GM19468 (cell line): Measurements from ENCODE around the gene RAD51B.
"Not testable (repeated sequence)": the region's sequence is repeated elsewhere in the genome, so short reads cannot be mapped to it uniquely, and the experiment has no call there.

Experiments used
- ATAC-seq: cut with Tn5 transposase; IDR thresholded peaks from one replicate; pipeline ENCODE4 v1.9.1; 2021; ENCODE audit warnings: mild to moderate bottlenecking, moderate library complexity, moderate number of reproducible peaks; ENCODE audit not compliant: unreplicated experiment; ENCODE audit errors: extremely low read depth

The RAD51B gene

DNA sequence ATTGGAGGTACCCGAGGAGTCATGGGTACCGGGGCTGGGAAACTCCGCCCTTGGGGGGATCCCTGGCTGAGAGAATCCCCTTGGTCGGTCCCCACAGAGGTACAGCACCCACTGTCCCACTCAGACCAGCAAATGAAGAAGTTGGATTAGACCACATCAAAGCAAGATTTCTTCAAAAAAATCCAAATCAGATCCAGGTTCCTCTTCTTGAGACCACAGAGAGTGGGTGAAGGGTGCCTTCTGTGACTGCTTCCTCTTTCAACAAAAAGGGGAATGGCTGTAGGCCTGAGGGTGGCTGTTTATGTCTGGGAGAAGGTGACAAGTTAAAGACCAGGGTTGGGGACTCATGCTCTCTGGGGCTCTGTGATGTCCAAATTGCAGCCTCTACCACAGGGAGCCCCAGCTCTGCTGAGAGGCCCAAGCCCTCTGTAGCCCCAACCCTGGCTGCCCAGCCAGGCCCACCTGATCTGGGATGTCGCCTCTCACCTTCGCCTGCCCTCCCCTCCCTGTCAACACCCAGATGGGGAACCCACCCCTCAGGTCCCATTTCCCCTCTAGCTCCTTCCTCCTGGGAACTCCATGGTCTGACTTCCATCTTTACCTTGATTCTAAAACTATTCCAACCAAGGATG lies 922.4 kb downstream of the RAD51B start:
- ATAC-seq: peak; percentile 71

DNA sequence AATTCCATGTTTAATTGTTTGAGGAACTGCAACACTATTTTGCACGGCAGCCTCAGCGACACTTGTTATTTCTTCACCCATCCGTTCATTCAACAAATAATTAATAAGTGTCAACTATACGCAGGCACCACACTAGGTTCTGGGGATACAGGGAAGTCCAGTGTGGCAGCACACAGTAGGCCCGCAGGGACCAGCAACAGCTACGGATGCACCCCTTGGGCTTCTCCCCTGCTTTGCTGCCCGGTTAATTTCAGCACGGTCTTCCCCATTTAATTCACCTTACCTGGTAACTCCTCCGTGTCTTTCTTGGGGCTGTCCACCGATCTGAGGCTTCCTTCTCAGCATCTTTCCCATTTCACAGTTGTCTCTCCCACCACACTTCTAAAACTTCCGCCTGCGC lies 925.0 kb downstream of the RAD51B start:
- no peak for ATAC-seq

DNA sequence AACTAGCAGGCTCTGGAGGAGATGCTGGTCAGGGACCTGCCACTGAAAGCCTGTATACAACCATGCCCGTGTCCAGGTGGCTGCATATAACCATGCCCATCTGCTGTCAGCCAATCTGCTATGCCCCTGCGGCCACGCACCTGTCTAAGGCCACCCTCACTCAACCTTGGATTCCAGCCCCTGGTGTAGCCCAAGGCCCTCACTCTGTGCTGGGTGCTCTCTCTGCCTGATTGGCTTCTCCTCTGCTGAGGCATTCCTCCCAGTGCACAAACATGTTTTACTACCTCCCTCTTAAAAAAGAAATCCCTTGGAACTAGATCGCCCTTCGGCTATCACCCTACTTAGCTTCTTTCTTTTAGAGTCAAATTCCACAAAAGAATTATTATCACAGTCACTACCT lies 927.8 kb downstream of the RAD51B start:
- ATAC-seq: no peak

DNA sequence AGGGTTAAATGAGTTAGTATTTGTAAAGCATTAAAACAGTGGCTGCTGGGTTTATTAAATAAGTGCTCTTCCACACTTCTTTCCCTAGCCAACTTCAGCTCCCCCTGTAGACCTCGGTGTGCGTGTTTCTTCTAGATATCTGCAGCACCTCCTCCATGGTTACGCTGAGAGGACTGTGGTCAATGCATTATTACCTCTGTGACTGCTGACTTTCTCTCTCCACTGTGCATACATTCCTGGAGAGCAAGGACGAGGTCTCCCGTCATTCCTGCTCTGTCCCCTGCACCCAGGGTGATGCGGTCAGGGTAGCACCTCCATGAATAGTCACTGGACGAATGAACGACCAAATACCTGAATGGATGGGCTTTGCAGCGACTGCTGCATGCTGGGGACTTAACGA lies 928.7 kb downstream of the RAD51B start:
- no peak for ATAC-seq

DNA sequence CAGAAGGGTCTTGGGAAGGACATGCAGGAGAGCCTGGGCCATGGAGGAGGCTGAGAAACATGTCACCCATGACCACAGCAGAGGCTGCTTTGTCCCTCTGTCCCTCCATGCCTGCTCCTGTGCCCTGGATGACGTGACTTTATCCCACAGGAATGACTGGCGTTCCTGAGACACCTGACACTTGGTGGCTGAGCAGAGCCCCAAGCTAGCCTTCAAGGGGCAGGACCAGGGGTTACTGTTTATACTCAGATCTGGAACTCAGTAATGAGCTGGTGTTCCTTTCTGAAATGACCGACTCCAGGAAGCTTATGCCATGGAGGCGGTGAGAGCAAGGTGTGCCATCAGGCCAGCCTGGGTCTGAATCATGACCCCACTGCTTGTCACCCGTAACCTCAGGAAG lies 929.1 kb downstream of the RAD51B start:
- ATAC-seq: no peak

DNA sequence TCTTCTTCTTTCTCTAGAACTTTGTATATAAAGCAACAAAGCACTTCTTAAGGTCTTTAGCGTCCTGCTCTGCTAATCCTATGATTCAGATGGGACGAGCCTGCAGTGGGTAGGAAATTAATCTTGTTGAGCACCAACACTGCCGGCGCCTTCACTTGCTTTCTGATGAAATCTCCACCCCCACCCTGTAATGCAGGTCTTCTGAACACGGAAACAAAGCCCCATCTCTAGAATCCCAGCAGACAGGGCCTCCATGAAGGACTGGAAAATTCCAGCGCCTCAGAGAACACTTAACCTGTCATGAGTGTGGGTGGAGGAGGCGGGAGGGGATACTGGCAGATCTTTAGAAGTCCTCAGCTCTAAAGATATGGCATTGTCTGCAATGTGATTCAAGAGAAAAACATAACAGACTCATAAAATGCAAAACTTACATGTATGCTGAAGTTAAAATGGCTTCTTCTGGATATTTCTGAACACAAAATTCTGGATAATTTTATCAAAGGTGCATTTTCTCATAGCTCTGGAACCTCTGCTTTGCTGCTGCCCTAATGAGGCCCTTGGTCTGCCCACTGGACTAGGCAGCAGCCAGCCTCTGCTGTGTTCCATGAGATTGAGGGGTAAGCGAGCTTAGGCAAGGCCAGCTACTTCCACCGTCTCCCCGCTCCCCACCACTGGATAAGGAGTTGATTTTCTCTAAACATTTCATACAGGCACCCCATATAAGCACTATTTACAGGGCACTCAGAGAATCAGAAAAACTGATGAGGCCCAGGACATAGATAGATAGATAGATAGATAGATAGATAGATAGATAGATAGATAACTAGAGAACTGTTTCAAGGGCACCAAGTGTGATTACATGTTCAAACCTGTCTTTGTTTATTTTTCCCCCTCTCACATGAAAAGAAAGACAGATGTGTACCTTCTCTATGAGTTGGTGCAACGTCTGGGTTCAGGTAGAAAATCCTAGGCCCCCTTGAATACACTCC lies 930.2 kb downstream of the RAD51B start:
- ATAC-seq: no peak

DNA sequence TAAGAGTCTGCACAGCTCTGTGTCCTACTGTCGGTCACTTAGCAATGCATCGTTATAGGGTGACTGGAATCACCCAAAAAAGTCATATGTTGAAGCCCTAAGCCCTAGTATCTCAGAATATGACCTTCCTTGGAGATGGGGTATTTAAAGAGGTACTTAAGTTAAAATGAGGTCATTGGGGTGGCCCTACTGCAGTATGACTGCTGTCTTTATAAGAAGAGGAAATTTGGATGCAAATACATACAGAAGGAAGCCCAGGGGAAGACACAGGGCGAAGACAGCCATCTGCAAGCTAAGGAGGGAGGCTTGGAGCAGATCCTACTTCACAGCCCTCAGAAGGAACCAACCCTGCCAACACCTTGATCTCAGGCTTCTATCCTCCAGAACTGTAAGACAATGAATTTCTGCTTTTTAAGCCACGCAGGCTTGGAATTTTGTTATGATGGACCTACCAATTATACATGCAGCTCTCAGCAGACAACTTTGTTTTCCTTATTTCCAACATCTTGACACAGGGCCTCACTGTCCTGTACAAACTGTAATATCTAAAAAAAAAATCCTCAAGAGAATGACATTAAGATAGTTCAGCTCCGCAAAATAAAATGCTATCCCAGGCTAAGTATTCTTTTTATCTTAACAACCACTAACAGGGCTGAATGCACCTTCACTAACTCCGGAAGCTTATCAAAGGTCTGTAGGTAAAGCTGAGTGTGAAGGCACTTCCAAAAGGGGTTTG lies 932.9 kb downstream of the RAD51B start:
- no peak for ATAC-seq

DNA sequence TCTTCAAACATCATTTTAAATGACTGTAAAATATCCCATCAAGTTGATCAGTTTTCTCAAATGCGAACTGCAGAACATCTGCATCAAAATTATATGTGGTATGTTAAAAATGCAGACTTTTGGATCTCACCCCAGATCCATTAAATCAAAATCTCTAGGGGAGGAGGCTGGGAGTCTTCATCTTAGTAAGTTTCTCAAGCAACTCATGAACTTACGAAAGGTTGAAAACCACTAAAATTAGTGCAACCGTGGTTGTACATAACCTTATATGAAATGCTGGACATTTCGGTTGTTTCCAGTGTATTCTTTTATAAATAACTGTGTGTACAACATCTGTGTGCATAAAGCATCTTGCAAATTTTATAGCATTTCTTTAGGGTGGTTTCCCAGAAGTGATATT lies 934.1 kb downstream of the RAD51B start:
- ATAC-seq: no peak

DNA sequence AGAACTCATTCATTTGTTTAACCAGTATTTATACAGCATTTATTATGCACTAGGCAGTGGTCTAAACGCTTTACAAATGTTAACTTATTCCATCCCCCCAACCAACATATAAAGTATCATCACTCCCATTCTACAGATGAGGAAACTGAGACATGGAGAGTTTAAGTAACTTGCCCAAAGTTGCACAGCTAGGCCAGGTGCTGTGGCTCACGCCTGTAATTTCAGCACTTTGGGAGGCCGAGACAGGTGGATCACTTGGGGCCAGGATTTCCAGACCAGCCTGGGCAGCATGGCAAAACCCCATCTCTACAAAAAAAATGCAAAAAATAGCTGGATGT lies 935.4 kb downstream of the RAD51B start:
- no peak for ATAC-seq

DNA sequence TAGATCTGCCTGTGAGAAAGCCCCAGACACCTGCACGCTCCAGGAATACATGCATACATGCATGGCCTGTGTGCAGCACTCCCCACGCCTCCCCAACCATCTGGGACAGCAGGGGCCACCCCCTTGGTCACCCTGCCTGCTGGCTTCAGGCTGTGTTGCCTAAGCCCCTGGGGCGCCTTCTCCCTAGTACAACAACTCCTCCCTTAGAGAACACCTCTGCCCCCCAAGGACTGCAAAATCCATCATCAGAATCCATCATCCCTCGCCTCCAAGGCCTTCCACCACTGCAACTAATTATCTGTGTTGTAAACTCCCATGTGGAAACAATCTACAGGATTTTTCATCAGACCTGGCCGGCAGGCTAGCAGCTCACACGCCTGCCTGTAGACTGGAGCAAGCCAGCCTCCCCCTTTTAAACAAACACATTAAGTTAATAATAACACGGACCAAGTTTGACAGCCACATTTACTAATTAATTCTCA lies 936.5 kb downstream of the RAD51B start:
- ATAC-seq: no peak

DNA sequence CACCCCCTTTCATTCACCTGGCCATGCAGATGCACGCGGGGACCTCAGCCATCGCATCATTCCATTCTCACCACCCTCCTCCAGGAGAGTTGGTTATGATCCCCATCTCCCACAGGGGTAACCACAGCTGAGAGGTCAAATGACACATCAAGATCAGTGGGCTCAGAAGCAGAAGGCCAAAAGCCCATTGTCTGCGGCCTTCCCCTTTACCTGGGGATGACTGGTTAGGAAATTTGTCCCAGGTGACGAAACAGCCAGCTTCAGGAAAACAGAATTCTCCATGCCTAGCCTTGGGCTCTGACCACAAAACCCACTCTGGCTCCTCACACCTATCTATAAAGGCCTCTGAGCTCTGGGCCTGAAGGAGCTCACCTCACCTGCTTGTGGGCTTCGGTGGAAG lies 937.2 kb downstream of the RAD51B start:
- ATAC-seq: no peak

DNA sequence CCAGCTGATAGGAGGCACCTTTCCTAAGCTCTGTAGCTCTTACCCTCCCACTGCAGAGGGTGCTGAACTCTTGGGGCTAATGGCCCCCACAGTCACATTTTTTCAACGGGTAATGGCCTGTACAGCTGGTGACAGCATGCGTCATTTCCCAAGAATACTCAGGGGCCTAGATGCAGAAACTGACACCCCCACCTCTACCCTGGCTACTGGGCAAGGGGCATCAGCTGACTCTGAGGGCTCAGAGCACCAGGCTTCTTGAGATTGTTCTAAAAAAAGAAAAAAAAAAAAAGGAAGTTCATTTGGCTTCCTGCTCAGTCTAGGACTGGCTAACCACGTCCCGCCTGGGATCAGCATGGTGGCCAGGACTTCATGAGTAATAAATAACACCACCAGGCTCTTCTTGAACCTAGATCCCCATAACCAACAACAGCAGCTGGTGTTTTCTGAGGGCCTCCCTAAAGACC lies 938.1 kb downstream of the RAD51B start:
- no peak for ATAC-seq

DNA sequence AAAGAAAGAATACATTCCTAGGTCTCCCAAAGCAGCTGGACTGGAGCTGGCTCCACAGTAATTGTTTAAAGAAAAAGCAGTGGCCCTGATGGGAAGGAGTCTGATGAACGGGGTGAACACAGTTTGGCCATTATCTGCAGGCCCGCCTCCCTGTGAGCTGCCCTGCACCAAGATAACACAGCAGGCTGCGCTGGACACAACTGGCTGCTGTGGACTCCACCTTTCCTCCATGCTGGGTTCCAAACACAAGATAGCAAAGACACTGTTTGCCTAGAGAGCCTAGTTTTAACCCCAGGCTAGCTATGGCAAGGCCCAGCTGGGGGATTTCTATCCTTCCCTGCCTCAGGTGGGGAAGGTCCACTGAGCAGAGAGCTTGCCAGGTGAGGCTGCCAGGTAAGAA lies 938.7 kb downstream of the RAD51B start:
- no peak for ATAC-seq

DNA sequence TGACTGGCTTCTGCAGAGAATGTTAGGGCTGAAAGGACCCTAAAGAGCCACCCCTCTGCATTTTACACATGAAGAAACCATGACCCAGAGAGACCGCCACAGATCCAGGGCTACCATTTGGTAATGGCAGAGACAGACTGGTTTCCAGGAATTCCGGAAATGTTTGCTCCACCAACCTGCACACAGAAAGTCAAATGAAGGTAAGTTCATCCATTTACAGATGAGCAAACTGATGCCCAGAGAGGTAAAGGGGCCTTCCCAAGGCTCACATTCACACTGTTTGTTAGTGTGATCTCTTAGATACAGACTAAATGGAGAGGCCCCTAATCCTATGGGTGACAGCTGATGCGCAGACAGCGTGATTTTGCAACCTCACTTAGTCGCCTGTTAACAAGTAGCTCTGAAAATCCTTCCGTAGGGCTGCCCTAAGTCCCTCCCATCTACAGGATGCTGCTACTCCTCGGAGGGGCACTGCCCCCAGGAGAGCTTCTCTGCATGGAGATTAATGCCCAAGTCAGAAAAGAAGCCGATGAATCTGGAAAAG lies 939.5 kb downstream of the RAD51B start:
- ATAC-seq: no peak

DNA sequence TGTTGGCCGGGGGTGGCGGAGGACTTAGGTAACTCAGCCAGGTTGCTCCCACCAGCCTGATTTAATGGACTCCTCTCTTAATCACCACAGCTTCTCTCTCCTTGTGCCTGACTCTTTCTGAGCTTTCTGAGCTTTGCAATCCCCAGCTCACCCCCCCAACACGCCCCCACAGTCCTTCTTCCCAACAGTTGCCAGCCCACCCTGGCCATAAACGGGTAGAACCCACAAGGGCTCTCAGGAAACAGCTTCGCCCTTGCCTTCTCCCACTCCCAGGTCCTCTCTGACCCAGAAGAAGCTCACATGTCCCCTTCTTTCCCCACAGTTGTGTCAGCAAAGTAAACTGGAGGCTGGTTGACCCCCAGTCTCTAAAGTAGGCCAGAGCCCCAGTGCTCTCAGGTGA lies 940.4 kb downstream of the RAD51B start:
- ATAC-seq: no peak

DNA sequence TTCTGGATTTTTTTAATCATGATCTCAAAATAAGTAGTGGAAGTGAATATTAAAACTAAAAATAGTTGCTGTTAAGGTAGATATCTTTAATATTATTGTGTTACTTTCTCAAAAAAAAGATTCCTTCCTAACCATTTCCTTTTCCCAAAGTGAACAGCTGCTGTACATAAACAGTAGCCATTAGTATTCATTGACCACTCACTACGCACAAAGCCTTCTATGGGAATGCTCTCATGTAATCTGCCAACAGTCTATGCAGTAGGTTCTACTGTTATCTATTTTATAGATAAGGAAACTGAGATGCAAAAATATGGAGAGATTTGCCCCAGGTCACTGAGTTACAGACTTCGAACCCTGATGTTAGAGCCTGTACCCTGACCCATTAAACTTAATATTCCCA lies 941.2 kb downstream of the RAD51B start:
- no peak for ATAC-seq

DNA sequence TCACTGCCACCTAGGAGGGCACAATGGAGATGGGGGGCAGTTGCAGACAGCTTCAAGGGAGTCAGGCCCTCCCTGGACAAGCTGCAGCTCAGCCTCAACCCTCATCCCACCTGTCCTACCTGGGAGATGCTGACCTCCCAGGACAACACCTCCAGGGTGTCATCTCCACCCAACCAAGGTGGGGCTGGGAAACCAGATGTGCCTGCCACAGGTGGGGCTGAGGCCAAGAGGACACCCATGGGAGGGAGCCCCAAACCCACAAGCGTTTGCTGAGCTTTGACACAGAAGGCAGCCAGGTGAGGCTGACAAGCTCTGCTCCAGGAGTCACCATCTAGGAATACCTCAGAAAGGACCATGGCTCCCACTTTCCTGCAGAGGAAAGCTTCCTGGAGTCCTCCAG lies 941.8 kb downstream of the RAD51B start:
- no peak for ATAC-seq

DNA sequence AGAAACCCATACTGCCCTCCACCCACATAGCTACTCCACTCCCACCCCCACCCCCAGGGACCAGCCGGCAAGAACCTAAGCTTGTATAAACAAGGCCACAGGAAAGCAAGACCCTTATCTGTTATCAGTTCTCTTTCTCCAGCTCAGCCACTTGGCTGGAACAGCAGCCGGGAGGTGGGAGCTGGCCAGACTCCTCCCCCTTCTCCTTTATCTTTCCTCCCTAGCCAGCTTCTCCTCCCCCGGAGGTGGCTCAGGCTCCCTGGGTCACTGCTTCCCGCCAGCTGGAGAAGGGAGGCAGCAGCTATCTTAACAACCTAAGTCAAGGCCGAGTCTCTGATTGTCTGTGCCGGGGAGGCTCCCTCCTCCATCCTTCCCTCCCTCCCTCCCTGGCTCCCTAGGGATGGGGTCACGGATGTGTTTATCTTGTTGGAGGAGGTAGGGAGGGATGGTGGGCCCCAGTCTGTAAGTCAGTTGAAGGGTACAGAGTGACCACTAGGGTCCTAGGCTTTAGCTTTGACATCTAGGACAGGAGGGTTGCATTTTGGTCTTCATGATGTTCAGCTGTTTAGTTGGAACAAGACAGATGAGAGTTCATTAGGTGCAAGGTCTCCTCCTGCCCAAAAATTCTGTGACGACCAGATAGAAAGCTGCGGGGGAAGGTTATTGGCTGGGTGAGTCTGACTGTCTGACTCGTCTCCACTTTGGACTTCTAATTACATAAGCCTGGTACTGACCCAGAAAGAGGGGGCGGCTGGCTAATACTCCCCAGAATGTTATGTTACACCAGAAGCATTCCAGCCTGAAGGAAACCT lies 943.6 kb downstream of the RAD51B start:
- no peak for ATAC-seq

DNA sequence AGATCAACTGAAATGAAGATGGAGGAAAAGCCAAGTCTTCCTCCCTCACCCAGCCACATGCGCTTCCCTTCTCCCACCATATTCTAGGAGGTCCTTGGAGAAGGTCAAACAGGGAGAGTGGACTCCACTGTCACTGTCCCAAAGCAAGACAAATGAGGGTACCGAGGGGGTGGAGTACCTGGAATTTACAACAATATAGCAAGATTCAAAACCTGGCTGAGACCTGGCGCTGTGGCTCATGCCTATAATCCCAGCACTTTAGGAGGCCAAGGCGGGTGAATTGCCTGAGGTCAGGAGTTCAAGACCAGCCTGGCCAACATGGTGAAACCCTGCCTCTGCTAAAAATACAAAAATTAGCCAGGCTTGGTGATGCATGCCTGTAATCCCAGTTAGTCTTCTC lies 944.3 kb downstream of the RAD51B start:
- ATAC-seq: not testable (repeated sequence)
